ENCODE data around the gene UROD. TPM values are rescaled to one million over a fixed set of nuclear protein-coding genes. Genes with fewer than 3 reads are reported as not detected.

The UROD gene
- total RNA-seq, 2 donors from 2014 or later = 63.4 to 65.1 TPM

DNA sequence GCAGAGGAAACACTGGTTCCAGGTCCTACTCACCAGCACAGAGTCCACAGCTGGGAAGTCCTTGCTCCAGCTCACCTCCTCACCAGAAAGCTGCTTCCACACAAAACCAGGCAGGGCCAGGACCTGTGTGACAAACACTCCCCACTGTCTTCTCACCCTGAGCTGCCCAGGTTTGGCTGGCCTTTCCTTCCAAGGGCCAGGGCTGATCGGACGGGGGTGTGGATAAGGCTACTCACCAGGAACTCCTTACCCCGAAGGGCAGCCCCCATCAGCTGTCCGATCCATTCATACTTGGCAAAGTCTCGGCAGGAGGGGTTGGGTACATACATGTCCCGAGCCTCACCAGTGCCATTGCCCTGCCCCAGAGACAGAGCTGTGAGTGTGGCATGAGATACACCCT lies 6.3 kb upstream of the UROD start:
- intact Hi-C loops (cut with DNase I) = loop anchor here in 1 of 2 donors (10.0 kb wide), 1 partner anchor 171 kb away; no protein-coding TSS in a partner anchor
- DNase-seq (no peak), ATAC-seq (no peak)

DNA sequence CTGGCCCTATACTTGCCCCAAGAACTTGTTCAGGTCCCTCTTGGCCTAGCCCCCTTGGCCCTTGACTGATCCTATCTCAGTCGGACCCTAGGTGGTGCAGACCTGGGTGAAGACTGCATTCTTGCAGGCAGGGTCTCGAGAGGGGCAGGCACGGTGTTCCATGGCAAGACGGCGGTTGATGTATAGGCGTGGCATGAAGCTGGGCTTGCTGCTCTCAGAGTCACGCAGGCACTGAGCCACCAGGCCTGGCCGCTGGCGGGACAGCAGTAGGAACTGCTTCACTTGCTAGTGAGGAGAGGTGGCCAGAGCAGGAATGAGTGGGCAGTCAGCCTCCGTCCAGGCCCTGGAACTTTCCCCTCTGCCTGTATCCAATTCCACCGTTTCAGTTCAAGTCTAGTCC lies 4.7 kb upstream of the UROD start:
- ATAC-seq = no peak
- intact Hi-C loops (cut with DNase I) = loop anchor here in 1 of 2 donors (10.0 kb wide), 1 partner anchor 173 kb away; no protein-coding TSS in a partner anchor
- no peak for DNase-seq

DNA sequence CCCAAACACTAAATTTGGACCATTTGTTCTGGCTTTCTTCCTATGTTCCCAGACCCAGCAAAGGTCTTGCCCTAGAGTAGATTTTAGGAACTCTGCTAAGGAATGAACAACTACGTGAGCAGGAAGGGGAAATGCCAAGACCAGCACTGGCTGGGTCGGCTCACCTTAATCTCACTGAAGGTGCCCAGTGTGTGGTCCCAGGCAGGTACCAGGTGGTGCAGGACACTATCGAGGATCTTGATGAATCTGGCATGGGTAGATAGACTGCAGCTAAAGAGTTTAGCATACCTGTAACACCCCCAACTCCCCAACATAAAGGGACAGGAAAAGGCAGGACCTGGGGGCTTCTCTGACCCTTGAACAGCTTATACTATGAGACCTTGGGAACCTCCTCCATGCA lies 4.0 kb upstream of the UROD start:
- intact Hi-C loops (cut with DNase I) = loop anchor here in 1 of 2 donors (10.0 kb wide), 1 partner anchor 173 kb away; no protein-coding TSS in a partner anchor
- DNase-seq (no peak), ATAC-seq (no peak)

DNA sequence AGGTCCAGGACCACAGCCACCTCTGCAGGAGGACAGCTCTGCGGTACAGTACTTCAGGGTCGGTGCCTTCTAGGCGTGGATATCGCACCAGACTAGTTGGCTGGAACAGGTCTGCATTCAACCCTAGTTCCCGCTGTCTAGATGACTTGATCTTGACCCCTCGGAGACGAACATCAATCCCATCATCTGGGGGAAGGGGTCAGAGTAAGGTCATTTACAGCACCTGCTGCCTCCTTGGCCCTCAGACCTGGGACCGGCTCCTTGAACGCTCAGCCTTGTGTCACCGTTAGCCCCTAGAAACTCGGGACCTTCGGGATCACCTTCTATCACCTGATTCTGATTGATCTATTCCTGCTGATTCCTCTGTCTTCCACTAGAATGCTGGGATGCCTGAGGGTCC lies 3.5 kb upstream of the UROD start:
- intact Hi-C loops (cut with DNase I) = loop anchor here in 1 of 2 donors (10.0 kb wide), 1 partner anchor 174 kb away; no protein-coding TSS in a partner anchor
- DNase-seq = no peak
- ATAC-seq = no peak

DNA sequence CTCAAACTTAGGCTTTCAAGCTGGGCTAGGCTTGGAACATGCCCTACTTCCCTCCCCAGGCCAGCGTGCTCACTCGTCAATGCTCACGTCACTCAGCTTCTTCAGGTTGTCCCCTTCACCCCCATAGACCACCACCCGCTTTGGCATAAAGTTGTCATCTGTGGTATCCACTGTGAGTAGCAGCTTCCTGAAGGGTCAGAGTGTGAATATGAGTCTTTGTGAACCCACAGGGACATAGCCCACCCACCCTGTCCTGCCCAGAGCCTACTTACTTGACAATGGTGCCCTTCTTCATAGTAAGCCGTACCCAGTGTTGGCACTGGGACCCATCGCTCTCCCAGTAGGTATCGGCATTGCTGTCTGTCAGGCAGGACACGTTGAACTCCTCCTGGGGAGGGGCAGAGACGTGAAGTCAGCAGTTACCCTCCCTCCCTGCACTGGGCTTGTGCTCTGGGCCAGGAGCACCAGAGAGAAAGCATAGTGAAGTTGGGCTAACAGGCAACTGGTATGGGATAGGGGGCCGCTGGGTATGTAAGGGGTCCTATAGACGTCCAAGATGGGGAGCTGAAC lies 2.7 kb upstream of the UROD start:
- DNase-seq (no peak), ATAC-seq (no peak)
- intact Hi-C loops (cut with DNase I) = loop anchor here in 1 of 2 donors (10.0 kb wide), 1 partner anchor 175 kb away; no protein-coding TSS in a partner anchor

DNA sequence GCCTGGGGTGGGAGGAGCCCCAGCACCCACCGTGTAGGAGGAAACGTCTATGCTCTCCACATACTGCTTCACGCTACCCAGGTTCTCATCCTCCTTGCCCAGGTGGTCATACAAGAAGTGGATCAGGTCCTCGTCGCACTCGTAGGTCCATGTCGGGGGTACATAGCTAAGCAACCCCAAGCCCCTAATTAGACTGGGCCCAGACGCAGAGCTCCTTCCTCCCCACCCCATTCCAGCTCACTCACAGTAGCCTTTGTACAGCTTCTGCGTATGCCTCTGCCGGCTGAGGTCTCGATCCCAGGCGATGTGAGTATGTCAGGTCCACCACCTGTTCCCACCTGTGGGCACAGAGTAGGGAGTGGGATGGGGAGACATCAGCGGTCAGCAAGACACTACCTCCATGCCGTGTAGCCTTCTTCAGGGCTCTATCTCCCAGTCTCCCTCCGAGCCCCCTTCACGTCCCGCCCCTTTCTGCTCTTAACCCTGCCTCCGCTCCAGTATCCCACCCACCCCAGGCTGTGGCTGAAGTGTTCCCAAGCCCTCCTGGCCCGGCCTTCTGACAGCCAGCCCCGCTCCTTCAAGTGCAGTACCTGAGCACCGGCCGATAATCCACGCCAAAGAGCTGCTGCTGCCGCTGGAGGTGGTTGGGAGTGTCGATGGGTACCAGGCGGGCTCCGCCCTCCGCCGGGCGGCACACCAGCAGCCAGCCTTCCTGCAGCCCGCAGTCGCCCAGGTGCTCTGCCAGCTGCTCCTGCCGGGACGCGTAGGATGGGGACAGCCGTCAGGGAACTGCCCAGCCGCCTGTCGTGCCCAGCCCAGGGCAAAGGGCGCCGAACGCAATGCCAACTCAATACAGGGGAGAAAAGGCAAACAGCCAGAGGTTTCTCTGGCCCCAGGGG lies 1.8 kb upstream of the UROD start:
- peak in 1 of 2 donors; percentile 1 for ATAC-seq
- peak; percentile 32 for DNase-seq
- intact Hi-C loops (cut with DNase I) = loop anchor here (5.0 to 10.0 kb wide), 4 partner anchors 175 to 565 kb away; partner anchors contain the start of gene TESK2 (in 2 of the 2)

DNA sequence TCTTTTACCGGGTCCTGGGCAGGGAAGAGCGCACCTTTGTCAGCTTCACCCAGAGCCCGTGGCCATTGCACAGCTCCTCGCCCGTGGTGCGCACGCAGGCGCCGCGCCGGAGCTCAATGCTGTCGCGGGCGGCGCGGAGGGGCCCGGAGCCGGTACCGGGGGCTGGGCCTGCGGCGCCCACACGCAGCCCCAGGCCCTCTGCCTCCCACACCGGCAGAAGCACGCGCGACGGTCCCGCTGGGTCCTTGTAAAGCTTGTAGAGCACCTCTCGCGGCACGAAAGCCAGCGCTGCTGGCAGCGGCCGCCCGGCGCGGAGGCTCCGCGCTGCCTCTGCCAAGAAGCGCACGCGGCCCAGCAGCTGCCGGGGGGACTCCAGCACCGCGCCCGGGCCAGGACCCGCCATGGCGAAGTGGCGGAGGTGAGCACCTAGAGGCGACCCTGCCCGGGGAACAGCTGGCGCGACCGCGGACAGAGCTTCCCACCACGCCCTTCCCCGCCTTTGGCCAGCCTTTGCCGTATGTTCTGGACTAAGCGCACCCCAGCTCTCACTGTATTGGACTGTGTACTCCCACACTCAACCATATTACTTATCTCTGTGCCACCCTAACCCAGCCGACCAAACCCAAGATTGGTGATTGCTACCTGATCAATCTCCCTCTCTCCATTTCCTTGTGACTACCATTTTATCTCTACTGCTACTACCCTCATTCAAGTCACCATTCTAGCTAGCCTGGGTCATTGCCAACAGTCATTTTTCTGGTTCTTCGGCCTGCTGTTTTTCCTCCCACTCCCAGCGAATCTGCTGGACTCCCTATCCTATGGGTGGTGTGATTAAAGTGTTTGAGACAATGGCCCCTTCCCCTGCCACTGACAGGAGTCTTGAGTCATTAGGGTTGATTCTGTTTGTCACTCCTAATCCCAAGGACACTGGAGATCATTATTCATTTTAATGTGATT lies 921 bp upstream of the UROD start, which contains the start of gene HECTD3:
TSS of gene HECTD3 (minus strand) at position 470 of the 957 bp plus-strand sequence. CDS start at position 403, 67 bp downstream.
- intact Hi-C loops (cut with DNase I) = loop anchor here (5.0 to 10.0 kb wide), 4 partner anchors 176 to 564 kb away; partner anchors contain the start of gene TESK2 (in 2 of the 2)
- ATAC-seq (peak; percentile 89 to 90), DNase-seq (peak; percentile 87)

DNA sequence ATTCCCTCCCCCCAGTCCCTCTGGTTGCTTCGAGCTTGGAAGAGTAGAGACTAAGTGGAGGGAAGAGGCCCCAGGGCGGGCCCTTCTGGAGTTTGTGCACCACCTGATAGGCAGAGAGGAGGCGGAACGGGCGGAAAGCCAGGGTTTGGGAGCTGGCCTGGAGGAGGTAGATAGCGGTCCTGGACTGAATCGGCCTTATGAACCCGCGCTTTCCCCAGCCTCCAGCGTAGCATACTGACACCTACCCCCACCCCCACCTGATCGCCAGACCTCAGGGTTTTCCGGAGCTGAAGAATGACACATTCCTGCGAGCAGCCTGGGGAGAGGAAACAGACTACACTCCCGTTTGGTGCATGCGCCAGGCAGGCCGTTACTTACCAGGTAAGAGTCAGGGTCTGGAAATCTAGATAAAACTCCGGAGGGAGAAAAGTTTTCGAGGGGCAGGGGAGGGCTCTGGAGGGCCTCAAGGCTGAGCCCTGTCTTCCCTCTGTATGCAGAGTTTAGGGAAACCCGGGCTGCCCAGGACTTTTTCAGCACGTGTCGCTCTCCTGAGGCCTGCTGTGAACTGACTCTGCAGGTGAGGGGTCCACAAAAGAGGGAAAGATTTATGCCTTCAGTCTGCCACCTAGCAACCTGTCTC lies 705 bp downstream of the UROD start:
- intact Hi-C loops (cut with DNase I) = loop anchor here (2.0 to 10.0 kb wide), 5 partner anchors 178 to 562 kb away; partner anchors contain the start of gene TESK2 (in 2 of the 2)
- DNase-seq = peak; percentile 78

DNA sequence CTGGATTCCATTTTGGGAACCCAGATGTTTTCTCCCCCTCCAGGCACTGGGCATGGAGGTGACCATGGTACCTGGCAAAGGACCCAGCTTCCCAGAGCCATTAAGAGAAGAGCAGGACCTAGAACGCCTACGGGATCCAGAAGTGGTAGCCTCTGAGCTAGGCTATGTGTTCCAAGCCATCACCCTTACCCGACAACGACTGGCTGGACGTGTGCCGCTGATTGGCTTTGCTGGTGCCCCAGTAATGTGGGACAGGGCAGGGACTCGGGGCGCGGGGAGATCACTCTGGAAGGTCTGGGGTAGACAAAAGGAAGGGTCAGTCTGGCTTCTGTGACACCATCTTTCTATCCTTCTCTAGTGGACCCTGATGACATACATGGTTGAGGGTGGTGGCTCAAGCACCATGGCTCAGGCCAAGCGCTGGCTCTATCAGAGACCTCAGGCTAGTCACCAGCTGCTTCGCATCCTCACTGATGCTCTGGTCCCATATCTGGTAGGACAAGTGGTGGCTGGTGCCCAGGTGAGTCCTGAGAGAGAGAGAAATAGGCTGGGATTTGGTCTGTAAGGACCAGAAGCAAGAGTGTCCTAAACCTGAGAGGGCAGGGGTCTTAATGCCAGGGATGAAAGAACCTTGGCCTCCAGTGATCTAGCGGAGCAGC lies 1.6 kb downstream of the UROD start:
- no peak for ATAC-seq
- intact Hi-C loops (cut with DNase I) = loop anchor here (2.0 to 10.0 kb wide), 5 partner anchors 179 to 561 kb away; partner anchors contain the start of gene TESK2 (in 2 of the 2)
- no peak for DNase-seq

More for the DNA sequence above, 705 bp downstream of the UROD start:
- peak; percentile 48 to 76 for ATAC-seq

DNA sequence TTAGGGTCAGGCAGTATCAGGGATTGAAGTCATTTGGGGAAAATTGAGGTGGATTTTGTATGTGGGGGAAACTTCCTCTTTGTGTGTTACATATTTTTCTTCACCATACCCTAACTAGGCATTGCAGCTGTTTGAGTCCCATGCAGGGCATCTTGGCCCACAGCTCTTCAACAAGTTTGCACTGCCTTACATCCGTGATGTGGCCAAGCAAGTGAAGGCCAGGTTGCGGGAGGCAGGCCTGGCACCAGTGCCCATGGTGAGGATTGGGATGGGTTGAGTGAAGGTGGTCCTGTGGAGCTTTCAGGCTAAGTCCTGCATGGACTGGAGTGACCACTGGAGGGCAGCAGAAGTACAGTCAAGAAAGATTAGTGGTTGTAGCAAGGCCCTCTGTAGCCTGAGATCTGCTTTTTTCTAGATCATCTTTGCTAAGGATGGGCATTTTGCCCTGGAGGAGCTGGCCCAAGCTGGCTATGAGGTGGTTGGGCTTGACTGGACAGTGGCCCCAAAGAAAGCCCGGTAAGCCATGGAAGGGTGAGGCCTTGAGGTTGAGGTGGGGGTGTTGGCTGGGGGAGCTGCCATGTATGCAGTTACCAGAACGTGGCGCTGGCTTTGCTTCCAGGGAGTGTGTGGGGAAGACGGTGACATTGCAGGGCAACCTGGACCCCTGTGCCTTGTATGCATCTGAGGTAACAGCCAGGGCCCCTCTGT lies 2.4 kb downstream of the UROD start:
- peak; percentile 82 for DNase-seq
- intact Hi-C loops (cut with DNase I) = loop anchor here (5.0 to 10.0 kb wide), 5 partner anchors 180 to 560 kb away; partner anchors contain the start of gene TESK2 (in 2 of the 2)
- peak; percentile 16 for ATAC-seq

DNA sequence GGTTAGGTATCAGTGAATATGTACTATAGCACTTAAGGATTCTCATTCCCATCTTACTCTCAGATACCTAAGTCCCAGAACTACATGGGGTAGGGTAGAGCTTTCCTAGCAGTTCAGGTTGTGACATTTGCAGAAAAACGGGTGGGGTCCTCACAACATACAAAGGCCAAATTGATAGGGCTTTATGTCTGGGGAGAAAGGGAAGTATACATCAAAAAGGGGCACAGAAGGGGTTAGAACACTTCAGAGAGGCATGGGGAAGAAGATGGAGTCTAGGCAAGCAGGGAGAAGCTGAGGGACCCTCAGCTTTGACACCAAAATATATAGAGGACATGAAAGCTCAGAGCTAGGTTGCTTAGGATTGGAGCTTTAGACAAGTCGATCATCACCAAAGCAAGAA lies 3.6 kb downstream of the UROD start:
- intact Hi-C loops (cut with DNase I) = loop anchor here (5.0 to 10.0 kb wide), 4 partner anchors 181 to 559 kb away; partner anchors contain the start of gene TESK2 (in 1 of the 2)
- DNase-seq (no peak), ATAC-seq (no peak)

DNA sequence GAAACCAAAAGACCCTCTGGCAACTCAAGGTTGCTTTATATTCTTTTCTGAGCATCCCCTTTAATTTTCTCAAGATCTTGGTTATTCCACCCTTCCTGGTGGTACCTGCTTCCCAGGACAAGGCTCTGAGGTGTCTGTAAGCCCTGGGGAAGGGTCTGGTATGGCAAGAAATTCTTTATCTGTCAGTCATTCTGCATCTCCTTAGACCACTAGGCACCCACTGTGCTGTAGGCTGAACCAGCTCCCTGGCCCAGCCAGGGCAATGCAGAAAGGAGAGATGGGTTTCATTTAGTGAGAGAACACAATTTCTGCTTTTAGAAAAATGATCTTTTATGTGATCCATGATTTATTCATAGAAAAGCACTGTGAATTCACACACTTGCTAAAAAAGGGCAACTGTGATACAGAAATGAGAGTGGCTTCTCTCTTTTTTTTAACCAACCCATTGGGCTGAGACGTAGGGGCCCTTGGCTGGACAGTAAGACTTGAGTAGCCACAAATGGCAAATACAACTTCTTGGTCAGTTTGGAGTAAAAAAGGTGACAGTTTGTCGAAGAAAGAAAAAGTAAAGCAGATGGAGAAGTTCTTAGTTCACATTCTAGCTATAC lies 4.1 kb downstream of the UROD start:
- intact Hi-C loops (cut with DNase I) = loop anchor here (5.0 to 10.0 kb wide), 4 partner anchors 181 to 559 kb away; partner anchors contain the start of gene TESK2 (in 1 of the 2)
- ATAC-seq (no peak), DNase-seq (no peak)

DNA sequence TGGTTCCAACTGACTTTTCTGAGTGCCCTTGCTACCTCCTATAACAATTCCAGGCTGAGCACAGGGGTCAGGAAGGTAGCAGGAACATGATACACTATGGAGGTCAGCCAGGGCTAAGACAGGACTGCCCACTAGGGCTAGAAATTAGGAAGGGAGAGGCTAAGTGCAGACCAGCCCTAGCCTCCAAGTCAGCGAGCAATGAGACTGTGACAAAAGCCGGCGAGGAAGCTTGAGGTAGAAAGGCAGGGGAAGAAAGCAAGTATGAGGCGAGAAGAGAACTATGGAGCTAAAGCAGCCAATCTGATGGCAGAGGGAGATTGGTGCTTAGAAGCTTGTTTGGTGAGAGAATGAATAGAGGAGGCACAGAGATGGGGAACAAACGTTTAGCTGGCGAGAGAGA lies 4.7 kb downstream of the UROD start:
- ATAC-seq (no peak), DNase-seq (no peak)
- intact Hi-C loops (cut with DNase I) = loop anchor here (5.0 to 10.0 kb wide), 4 partner anchors 182 to 558 kb away; partner anchors contain the start of gene TESK2 (in 1 of the 2)

DNA sequence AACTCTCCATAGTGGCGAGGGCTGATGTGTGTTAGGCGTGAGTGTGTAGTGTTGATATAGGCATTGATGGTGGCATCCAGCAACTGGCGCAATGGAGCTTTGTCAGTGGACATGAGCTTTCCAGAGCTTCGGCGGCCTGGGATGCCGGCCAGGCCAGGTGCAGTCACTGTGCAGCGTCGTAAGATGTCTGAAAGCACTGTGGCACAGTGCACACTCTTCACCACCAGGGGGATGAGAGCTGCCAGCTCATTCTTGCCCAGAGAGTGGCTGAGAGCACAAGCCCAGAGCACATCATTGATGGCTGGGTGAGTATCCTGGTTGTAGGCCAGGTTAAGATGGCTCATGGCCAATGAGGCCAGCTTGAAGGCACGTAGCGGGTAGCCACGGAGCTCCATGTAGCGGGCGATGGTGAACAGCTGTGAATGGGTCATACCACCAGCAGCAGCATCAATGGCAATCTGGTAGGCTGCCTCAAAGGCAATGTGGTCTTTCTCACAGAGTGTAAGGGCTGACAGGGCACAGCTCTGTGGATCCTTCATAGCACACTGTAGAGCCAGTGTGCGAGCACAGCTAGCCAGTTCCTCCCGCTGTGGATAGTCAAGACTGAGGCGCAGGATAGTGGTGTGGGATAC lies 6.7 kb downstream of the UROD start:
- intact Hi-C loops (cut with DNase I) = loop anchor here (5.0 to 10.0 kb wide), 4 partner anchors 184 to 556 kb away; partner anchors contain the start of gene TESK2 (in 1 of the 2)
- DNase-seq = peak; percentile 43

DNA sequence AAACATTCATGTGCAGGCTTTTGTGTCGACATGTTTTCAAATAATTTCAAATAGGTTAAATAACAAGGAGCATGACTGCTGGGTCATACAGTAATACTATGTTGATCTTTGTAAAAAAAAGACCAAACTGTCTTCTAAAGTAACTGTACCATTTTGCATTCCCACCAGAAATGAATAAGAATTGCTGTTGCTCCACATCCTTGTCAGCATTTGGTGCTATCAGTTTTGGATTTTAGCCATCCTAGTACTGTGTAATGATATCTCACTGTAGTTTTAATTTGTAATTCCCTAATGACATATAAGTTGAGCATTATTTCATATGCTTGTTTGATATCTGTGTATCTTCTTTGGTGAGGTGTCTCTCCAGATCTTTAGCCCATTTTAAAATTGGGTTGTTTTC lies 11.6 kb downstream of the UROD start:
- ATAC-seq (no peak), DNase-seq (no peak)
- intact Hi-C loops (cut with DNase I) = no loop called here

More for the DNA sequence above, 6.7 kb downstream of the UROD start:
- ATAC-seq = peak; percentile 56 to 78
